Activated CD8-positive, alpha-beta memory T cell treated with anti-CD3 and anti-CD28 coated beads for 36 hours (primary cell): ENCODE measurements around the gene SLBP. TPM values are rescaled to one million over a fixed set of nuclear protein-coding genes. Genes with fewer than 3 reads are reported as not detected.

Experiments
- CTCF ChIA-PET: fragments of 350-600 bp; sonication (Branson Sonifier 250); formaldehyde crosslinking; loops from one replicate; lab custom pipeline; 2021; ENCODE audit warnings: antibody characterized with exemption; lab: Charles Lee
- POLR2A ChIA-PET: fragments of 350-600 bp; sonication (Branson Sonifier 250); formaldehyde crosslinking; loops from one replicate; lab custom pipeline; 2021; ENCODE audit warnings: antibody characterized with exemption; lab: Charles Lee
- total RNA-seq, 2 experiments: library from RNA; stranded (reverse); gene quantifications; one replicate each; pipeline ENCODE4 v1.2.3, GENCODE V29; 2021

Gene SLBP
- total RNA-seq, 2 experiments from 2014 or later: 181 to 182 TPM

GRCh38 chr4:1736812-1737211 lies 24.7 kb upstream of the SLBP start:
- POLR2A ChIA-PET: interaction anchor here (0.6 kb wide), 1 partner anchor 207 kb away, joined by 3 read pairs; no protein-coding TSS in a partner anchor
- CTCF ChIA-PET: interaction anchor here (1.6 kb wide), 1 partner anchor 10 kb away, joined by 8 read pairs; no protein-coding TSS in a partner anchor

- POLR2A ChIA-PET: no interaction called here
These were observed 23.1 kb upstream of the SLBP start for GRCh38 chr4:1735215-1735614.

GRCh38 chr4:1732911-1733310 lies 20.8 kb upstream of the SLBP start:
- POLR2A ChIA-PET: no interaction called here
- CTCF ChIA-PET: interaction anchor here (1.1 to 1.5 kb wide), 3 partner anchors 11 to 39 kb away, joined by 3 read pairs; no protein-coding TSS in a partner anchor

More at GRCh38 chr4:1735215-1735614, 23.1 kb upstream of the SLBP start:
- CTCF ChIA-PET: no interaction called here

GRCh38 chr4:1731180-1731579 lies 19.1 kb upstream of the SLBP start:
- ChIA-PET POLR2A (no interaction called here), CTCF (interaction anchor here (1.9 to 2.9 kb wide), 3 partner anchors 17 to 40 kb away, joined by 7 to 14 read pairs (median 13); no protein-coding TSS in a partner anchor)

GRCh38 chr4:1730532-1731135 lies 18.5 kb upstream of the SLBP start:
- ChIA-PET CTCF (interaction anchor here (0.9 to 2.9 kb wide), 5 partner anchors 12 to 39 kb away, joined by 3 to 14 read pairs (median 7); no protein-coding TSS in a partner anchor), POLR2A (interaction anchor here (0.9 kb wide), 1 partner anchor 37 kb away, joined by 3 read pairs; no protein-coding TSS in a partner anchor)

GRCh38 chr4:1728061-1728980 lies 16.2 kb upstream of the SLBP start:
- CTCF ChIA-PET: interaction anchor here (2.6 to 3.1 kb wide), 2 partner anchors 20 to 35 kb away, joined by 5 to 26 read pairs; no protein-coding TSS in a partner anchor
- POLR2A ChIA-PET: no interaction called here

GRCh38 chr4:1727117-1728031 lies 15.3 kb upstream of the SLBP start:
- CTCF ChIA-PET: interaction anchor here (0.5 to 5.4 kb wide), 10 partner anchors 13 to 969 kb away, joined by 3 to 26 read pairs (median 4); partner anchors contain the start of gene SLBP
- POLR2A ChIA-PET: no interaction called here

GRCh38 chr4:1726146-1726934 lies 14.2 kb upstream of the SLBP start:
- CTCF ChIA-PET: interaction anchor here (0.5 to 5.4 kb wide), 12 partner anchors 14 to 968 kb away, joined by 3 to 26 read pairs (median 4); partner anchors contain the start of gene SLBP
- POLR2A ChIA-PET: interaction anchor here (0.6 kb wide), 1 partner anchor 122 kb away, joined by 4 read pairs; no protein-coding TSS in a partner anchor

GRCh38 chr4:1725521-1725920 lies 13.4 kb upstream of the SLBP start:
- ChIA-PET POLR2A (no interaction called here), CTCF (interaction anchor here (0.6 to 5.4 kb wide), 7 partner anchors 8 to 34 kb away, joined by 3 to 26 read pairs (median 6); partner anchors contain the start of gene SLBP)

- POLR2A ChIA-PET: interaction anchor here (1.3 kb wide), 4 partner anchors 11 to 30 kb away, joined by 3 to 4 read pairs (median 4); partner anchors contain the start of gene SLBP
- CTCF ChIA-PET: interaction anchor here (1.1 to 6.0 kb wide), 5 partner anchors 11 to 35 kb away, joined by 3 to 37 read pairs (median 5); partner anchors contain the start of gene SLBP
These were observed 11.1 kb upstream of the SLBP start for GRCh38 chr4:1723131-1723801.

- CTCF ChIA-PET: interaction anchor here (1.1 to 6.0 kb wide), 4 partner anchors 10 to 28 kb away, joined by 3 to 37 read pairs (median 14); partner anchors contain the start of gene SLBP
These were observed 10.5 kb upstream of the SLBP start for GRCh38 chr4:1722551-1723118.

GRCh38 chr4:1721666-1722550 lies 9.8 kb upstream of the SLBP start:
- ChIA-PET POLR2A (interaction anchor here (0.8 to 1.6 kb wide), 7 partner anchors 9 to 374 kb away, joined by 3 to 11 read pairs (median 4); partner anchors contain the start of genes NSD2, SLBP and UVSSA), CTCF (interaction anchor here (1.0 to 6.0 kb wide), 5 partner anchors 9 to 28 kb away, joined by 3 to 37 read pairs (median 4); partner anchors contain the start of gene SLBP)

More at GRCh38 chr4:1722551-1723118, 10.5 kb upstream of the SLBP start:
- POLR2A ChIA-PET: interaction anchor here (0.8 to 1.3 kb wide), 4 partner anchors 11 to 29 kb away, joined by 3 to 5 read pairs (median 4); partner anchors contain the start of gene SLBP

GRCh38 chr4:1721003-1721665 lies 9.0 kb upstream of the SLBP start, which contains the start of the genes TACC3 and TMEM129:
Gene TACC3 (plus strand): TSS chr4:1721521. CDS start chr4:1723422, 1,901 bp downstream.
Gene TMEM129 (minus strand): TSS chr4:1721323. CDS start chr4:1720837, 486 bp downstream.
- ChIA-PET POLR2A (interaction anchor here (0.6 to 1.6 kb wide), 7 partner anchors 9 to 750 kb away, joined by 3 to 11 read pairs (median 5); partner anchors contain the start of genes LETM1, NSD2, SLBP and UVSSA), CTCF (interaction anchor here (1.0 to 6.0 kb wide), 3 partner anchors 9 to 27 kb away, joined by 3 to 37 read pairs (median 4); partner anchors contain the start of gene SLBP)
